HepG2 (cell line): ENCODE data around the gene ZDBF2.

Experiments
- ASH2L ChIP-seq: fragments of 300-600, 200-600 bp; sonication (generic); IDR thresholded peaks from 2 replicates; pipeline ENCODE4 v1.7.0; 2017; ENCODE audit warnings: low read depth, mild to moderate bottlenecking, moderate library complexity, mixed read lengths, low read length; ENCODE audit not compliant: insufficient read length
- RAD21 ChIP-seq: fragments of 450-650 bp; formaldehyde crosslinking; IDR thresholded peaks from 2 replicates; pipeline ENCODE4 v1.5.0; 2020; ENCODE audit warnings: mild to moderate bottlenecking
- ZBTB7B ChIP-seq: sonication (generic); formaldehyde crosslinking; IDR thresholded peaks from 2 replicates; pipeline ENCODE4 v1.4.0; 2020; ENCODE audit warnings: missing genetic modification reagents
- ZFP41 ChIP-seq: sonication (generic); formaldehyde crosslinking; IDR thresholded peaks from 2 replicates; pipeline ENCODE4 v1.4.0; 2020; ENCODE audit warnings: mild to moderate bottlenecking, missing genetic modification reagents, borderline replicate concordance
- ZMYM3 ChIP-seq: sonication (generic); formaldehyde crosslinking; IDR thresholded peaks from 2 replicates; pipeline ENCODE4 v1.5.1; 2020; ENCODE audit warnings: mild to moderate bottlenecking, missing genetic modification reagents
- TF ChIP-seq, protein P1 (sequence below): IDR thresholded peaks from 2 replicates; pipeline ENCODE4 v1.6.1; 2012; ENCODE audit warnings: low read length, improper control_type of control experiment
- TF ChIP-seq, protein P2 (sequence below): IDR thresholded peaks from 2 replicates; pipeline ENCODE4 v1.6.1; 2016; ENCODE audit warnings: low read depth, borderline replicate concordance
- TF ChIP-seq, protein P3 (sequence below): sonication (generic); formaldehyde crosslinking; IDR thresholded peaks from 2 replicates; pipeline ENCODE4 v1.5.1; 2020; ENCODE audit warnings: mild to moderate bottlenecking, moderate library complexity, missing genetic modification reagents

DNA sequence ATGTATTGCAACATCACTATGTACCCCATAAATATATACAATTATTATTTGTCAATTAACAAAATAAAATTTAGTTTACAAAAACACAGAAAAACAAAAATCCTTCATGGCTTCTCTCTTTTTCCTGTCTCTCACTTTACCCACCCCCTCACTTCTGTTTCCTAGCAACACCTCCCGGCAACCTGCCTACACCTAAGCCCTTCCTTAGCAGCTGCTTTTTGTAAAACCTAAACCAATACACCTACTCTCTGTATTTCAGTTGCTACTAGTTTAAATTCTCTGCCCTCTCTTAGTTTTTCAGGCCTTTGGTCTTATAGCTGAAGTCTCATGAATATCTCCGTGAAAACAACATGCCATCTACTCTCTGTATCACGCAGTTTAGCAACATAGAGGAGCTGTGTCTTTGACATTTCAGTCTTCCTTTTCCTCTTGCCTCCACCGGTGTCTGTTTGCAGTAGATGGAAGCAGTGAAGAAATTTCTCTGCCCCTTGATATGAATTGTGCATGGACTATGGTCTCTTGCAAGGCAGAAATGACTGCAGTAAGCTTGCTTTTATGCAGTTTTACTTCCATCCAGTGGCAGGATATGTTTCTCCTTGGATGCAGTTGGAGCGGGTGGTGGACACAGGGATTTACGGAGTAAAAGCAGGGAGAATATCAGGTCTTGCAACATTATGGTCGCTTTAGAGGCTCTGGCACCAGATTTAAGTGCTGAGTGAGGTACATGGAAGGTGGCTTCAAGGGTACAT is 42.0 kb upstream of the ZDBF2 start:
- TF ChIP-seq RAD21 (CRISPR knock-in tag) (no peak), ZMYM3 (CRISPR knock-in tag) (no peak), ZBTB7B (CRISPR knock-in tag) (no peak), ASH2L (no peak), ZFP41 (CRISPR knock-in tag) (no peak)
- TF ChIP-seq, protein P1, sequence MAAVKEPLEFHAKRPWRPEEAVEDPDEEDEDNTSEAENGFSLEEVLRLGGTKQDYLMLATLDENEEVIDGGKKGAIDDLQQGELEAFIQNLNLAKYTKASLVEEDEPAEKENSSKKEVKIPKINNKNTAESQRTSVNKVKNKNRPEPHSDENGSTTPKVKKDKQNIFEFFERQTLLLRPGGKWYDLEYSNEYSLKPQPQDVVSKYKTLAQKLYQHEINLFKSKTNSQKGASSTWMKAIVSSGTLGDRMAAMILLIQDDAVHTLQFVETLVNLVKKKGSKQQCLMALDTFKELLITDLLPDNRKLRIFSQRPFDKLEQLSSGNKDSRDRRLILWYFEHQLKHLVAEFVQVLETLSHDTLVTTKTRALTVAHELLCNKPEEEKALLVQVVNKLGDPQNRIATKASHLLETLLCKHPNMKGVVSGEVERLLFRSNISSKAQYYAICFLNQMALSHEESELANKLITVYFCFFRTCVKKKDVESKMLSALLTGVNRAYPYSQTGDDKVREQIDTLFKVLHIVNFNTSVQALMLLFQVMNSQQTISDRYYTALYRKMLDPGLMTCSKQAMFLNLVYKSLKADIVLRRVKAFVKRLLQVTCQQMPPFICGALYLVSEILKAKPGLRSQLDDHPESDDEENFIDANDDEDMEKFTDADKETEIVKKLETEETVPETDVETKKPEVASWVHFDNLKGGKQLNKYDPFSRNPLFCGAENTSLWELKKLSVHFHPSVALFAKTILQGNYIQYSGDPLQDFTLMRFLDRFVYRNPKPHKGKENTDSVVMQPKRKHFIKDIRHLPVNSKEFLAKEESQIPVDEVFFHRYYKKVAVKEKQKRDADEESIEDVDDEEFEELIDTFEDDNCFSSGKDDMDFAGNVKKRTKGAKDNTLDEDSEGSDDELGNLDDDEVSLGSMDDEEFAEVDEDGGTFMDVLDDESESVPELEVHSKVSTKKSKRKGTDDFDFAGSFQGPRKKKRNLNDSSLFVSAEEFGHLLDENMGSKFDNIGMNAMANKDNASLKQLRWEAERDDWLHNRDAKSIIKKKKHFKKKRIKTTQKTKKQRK = no peak
- TF ChIP-seq, protein P2, sequence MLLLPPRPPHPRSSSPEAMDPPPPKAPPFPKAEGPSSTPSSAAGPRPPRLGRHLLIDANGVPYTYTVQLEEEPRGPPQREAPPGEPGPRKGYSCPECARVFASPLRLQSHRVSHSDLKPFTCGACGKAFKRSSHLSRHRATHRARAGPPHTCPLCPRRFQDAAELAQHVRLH (CRISPR knock-in tag) = no peak
- TF ChIP-seq, protein P3, sequence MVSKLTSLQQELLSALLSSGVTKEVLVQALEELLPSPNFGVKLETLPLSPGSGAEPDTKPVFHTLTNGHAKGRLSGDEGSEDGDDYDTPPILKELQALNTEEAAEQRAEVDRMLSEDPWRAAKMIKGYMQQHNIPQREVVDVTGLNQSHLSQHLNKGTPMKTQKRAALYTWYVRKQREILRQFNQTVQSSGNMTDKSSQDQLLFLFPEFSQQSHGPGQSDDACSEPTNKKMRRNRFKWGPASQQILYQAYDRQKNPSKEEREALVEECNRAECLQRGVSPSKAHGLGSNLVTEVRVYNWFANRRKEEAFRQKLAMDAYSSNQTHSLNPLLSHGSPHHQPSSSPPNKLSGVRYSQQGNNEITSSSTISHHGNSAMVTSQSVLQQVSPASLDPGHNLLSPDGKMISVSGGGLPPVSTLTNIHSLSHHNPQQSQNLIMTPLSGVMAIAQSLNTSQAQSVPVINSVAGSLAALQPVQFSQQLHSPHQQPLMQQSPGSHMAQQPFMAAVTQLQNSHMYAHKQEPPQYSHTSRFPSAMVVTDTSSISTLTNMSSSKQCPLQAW (CRISPR knock-in tag) = no peak
